GM10248 (cell line): ENCODE data around the gene SMAD5.

Experiments used
- CTCF ChIA-PET: fragments of 300-600 bp; sonication (Branson Sonifier 250); formaldehyde crosslinking; extraction: SDS; loops from one replicate; lab custom pipeline; 2021; ENCODE audit warnings: antibody characterized with exemption; lab: Yijun Ruan, JAX
- POLR2A ChIA-PET: fragments of 350-650 bp; sonication (Branson Sonifier 250); formaldehyde crosslinking; extraction: SDS; loops from one replicate; lab custom pipeline; 2020; ENCODE audit warnings: antibody characterized with exemption; lab: Yijun Ruan, JAX
- DNase-seq: peaks from one replicate; pipeline ENCODE4 v3.0.0; 2012; ENCODE audit errors: extremely low spot score
- TF ChIP-seq, protein P1 (sequence below): IDR thresholded peaks from 2 replicates; pipeline ENCODE4 v1.5.1; 2012; ENCODE audit warnings: mild to moderate bottlenecking, low read depth; ENCODE audit errors: extremely low read depth, missing control alignments, control extremely low read depth

The SMAD5 gene

DNA sequence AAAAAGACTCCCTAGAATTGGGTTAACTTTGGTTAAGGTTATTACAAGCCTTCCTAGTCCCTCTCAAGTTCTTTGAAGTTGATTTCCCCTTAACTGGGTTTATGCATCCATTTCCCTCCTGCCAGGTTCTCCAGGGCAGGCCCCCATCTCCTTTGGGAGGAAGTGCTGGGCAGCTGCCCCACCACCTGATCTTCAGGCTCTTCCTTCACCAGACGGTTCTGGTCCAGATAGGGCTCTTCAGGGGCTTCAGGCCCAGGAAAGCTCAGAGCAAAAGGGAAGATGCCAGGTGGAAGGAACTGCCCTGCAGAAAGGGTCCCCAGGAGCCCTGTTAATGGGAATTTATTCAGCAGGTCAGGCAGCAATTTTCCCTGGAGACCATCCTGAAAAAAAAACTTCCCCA, 58.3 kb downstream of the SMAD5 start:
- POLR2A ChIA-PET = no interaction called here
- no peak for DNase-seq
- TF ChIP-seq, protein P1, sequence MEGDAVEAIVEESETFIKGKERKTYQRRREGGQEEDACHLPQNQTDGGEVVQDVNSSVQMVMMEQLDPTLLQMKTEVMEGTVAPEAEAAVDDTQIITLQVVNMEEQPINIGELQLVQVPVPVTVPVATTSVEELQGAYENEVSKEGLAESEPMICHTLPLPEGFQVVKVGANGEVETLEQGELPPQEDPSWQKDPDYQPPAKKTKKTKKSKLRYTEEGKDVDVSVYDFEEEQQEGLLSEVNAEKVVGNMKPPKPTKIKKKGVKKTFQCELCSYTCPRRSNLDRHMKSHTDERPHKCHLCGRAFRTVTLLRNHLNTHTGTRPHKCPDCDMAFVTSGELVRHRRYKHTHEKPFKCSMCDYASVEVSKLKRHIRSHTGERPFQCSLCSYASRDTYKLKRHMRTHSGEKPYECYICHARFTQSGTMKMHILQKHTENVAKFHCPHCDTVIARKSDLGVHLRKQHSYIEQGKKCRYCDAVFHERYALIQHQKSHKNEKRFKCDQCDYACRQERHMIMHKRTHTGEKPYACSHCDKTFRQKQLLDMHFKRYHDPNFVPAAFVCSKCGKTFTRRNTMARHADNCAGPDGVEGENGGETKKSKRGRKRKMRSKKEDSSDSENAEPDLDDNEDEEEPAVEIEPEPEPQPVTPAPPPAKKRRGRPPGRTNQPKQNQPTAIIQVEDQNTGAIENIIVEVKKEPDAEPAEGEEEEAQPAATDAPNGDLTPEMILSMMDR = no peak
- CTCF ChIA-PET = interaction anchor here (0.8 kb wide), 1 partner anchor 21 kb away, joined by 3 read pairs; no protein-coding TSS in a partner anchor

DNA sequence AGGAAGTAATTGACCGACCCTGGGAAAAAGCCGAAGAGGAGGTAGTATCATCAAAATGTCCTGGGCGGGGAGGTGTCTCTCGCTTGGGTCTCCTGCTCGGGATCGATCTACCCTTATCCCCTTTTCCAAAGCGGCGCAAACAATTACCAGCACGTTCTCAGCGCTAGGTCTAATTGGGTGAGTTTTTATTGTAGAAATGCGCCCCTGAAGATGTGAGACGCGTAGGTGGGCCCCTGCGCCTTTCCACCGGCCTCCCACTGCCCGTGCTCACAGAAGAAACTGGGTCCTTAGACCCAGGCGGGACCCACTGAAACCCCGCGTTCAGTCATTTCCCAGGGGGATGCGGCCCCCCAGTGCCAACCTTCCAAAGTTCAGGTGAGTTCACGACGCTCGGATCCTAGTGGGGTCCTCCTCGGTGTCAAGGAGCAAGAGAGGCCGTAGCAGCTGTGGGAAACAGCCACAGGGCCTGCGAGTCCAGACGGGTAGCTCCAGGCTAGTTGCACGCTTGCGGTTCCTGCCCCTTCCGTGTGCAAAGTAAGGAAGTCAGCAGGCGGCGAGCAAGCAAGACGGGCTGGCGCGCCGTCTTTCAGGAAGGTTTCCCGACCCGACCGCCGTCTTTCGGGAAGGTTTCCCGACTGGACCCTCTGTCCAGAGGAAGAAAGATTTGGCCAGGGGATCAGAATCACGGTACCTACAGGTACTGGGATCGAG, 58.8 kb downstream of the SMAD5 start:
- peak; percentile 12 for DNase-seq
- CTCF ChIA-PET = interaction anchor here (0.8 kb wide), 1 partner anchor 20 kb away, joined by 3 read pairs; no protein-coding TSS in a partner anchor
- POLR2A ChIA-PET = interaction anchor here (0.7 kb wide), 1 partner anchor 230 kb away, joined by 3 read pairs; no protein-coding TSS in a partner anchor
- TF ChIP-seq, protein P1 = no peak

DNA sequence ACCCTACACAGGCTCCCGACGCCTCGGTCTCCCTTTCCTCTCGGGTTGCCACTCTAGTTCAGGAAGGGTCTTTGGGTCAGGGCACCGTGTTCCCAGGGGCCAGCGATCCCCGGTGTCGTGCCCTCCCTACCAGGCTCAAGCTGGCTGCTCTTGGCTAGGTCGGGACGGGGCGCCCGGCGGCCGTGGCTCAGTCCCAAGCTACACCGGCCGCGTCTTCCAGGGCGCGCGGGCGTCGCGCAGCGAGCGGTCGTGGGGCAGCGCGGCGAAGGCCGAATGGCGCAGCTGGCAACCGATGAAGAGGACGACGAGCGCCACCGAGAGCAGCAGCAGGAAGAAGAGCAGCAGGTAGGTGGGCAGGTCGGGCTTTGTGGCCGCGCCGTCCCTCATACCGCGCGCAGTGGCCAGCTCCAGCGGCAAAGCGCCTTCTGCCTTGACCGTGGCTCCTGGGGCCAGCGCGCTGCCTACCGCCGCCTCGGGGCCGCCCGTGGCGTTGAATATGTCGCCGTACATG, 59.4 kb downstream of the SMAD5 start:
- CTCF ChIA-PET = no interaction called here
- TF ChIP-seq, protein P1 = no peak
- POLR2A ChIA-PET = interaction anchor here (0.7 kb wide), 1 partner anchor 231 kb away, joined by 3 read pairs; no protein-coding TSS in a partner anchor
- peak; percentile 19 for DNase-seq

DNA sequence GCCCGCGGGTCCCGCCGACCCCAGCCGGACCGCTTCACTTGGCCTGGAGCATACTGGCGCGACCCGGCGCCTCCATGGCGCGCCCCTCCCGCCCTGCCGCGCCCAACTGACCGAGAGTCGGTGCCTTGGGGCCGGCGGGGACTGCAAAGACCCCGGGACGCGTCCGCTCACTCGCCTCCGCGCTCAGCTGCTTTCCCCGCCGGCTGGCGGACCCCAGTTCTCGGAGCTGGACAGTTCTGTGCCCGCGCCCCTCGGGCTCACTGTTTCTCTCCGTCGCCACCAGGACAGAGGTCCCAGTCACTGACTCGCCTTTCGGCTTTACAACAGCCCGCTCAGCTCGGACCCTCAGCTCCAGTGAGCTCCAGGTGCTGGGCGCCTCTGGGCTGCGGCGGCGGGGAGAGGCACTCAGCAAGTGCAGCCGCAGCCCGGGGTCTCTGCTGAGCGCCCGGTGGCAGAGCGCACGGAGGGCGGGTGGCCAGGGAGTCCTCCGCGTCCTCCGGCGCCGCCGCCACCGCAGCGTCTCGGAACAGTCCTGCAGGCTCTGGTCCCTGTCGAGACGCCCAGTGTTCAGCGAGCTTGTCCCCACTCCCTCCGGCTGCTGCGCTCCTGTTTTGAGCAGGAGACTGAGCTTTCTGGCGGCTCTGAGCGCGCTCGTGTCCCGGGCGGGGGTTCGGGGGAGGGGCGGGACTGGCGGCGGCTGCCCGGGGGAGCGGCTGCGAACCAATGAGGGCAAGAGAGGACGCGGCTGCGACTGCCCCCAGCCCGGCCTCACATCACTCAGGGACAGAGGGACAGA, 60.1 kb downstream of the SMAD5 start, which contains the start of gene SMIM32:
Gene SMIM32, minus strand, starts transcription at position 637 of the 796 bp plus-strand sequence. CDS start 638 bp downstream, outside the sequence.
- peak; percentile 7 for DNase-seq
- TF ChIP-seq, protein P1 = no peak
- POLR2A ChIA-PET = no interaction called here
- CTCF ChIA-PET = interaction anchor here (1.5 kb wide), 1 partner anchor 19 kb away, joined by 4 read pairs; no protein-coding TSS in a partner anchor

DNA sequence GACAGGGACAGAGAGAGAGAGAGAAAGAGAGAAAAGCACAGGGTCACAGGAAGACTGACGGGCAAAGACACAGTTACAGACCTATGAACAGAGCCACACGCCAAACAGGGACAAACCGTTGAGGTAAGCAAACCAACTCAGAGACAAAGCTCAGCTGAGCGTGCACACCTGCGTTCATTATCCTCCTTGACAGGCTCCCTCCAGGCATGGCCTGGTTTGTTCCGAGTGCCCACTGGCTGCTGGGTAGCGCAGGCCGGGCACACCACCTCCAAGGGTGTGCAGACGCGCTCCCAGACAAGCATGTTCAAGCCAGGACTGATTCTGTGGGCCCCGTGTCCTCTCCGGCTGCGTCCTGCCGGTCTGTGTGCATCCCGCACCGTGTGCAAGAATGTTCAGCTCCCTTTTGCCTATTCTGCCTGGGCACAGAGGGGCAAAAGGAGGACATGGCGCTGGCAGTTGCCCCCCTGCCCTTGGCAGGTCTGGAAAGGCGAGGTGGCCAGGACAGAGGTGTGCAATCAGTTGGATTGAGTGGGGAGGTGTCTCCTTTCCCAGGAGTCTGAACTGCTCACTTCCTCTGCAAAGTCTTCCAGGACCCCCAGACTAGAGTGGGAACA, 60.8 kb downstream of the SMAD5 start:
- ChIA-PET POLR2A (no interaction called here), CTCF (interaction anchor here (1.2 to 2.3 kb wide), 3 partner anchors 8 to 19 kb away, joined by 3 to 7 read pairs (median 4); no protein-coding TSS in a partner anchor)
- TF ChIP-seq, protein P1 = no peak
- peak; percentile 15 for DNase-seq
